CD4-positive, alpha-beta T cell treated with Interleukin-6 at 100 ng/mL for 8 hours (primary cell): Measurements from ENCODE around the gene SIRT6.
"Not testable (repeated sequence)": the region's sequence is repeated elsewhere in the genome, so short reads cannot be mapped to it uniquely, and the experiment has no call there.

ENCODE experiments used
- DNase-seq: peaks from one replicate; pipeline ENCODE4 v3.0.0-alpha.2; 2020; ENCODE audit warnings: mixed read lengths, low spot score

SIRT6 gene

GRCh38 chr19:4199699-4200293 is 17.4 kb upstream of the SIRT6 start:
- no peak for DNase-seq

DNA sequence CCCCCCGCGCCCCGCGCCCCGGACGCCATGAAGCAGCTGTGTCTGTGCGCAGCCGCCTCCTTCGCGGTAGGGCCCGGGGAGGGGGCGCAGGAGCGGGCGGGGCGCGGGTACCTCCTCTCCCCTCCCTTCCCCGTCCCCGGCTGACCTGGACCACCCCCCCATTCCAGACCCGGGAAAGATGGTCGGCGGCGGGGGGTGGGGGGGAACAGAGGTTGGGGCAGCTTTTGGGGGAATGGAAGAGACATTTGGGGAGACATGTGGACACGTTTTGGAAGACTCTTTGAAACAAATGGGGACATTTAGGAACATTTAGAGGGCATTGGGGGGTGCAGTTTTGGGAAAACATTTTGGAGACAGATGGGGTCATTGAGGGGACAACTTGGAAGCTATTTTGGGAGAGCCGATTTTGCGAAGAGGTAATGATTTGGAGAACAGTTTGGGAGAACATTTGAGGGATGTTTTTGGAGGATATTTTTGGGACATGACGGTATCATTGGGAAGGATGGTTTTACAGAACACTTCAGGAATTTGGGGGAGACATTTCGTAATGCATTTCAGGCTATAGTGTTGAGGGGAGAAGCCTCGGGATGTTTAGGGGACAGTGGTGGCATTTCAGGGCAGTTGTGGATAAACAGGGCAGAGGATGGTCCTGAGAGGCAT is 16.2 kb upstream of the SIRT6 start:
- no peak for DNase-seq

DNA sequence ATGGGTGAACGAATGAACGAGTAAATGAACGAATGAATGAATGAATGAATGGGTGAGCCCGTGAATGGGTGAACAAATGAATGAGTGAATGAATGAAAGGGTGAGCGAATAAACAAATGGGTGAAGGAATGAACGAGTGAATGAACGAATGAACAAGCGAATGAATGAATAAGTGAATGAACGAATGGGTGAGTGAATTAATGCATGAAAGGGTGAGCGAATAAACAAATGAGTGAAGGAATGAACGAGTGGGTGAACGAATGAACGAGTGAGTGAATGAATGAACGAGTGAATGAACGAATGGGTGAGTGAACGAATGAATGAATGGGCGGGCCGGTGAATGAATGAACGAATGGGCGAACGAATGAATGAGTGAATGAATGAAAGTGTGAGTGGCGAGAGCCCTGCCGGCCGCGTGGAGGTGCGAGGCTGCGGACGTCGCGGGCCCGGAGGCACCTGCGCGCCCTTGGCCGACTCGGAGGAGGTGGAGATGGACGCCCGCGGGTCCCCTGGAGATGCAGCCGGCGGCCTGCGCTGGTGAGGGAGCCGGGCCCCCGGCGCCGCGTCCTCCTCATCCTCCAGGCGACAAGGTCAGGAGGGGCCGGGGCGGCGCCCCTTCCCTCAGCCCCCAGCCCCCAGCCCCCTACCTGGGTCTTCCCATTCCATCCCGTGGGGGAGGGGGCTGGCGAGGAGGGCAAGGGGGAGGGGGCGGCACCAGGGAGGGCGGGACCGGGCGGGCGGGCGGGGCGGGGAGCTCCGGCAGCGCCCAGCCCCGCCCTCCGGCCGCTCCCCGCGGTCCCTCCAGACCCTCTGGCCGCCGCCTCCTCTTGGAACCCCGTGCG is 15.5 kb upstream of the SIRT6 start:
- no peak for DNase-seq

DNA sequence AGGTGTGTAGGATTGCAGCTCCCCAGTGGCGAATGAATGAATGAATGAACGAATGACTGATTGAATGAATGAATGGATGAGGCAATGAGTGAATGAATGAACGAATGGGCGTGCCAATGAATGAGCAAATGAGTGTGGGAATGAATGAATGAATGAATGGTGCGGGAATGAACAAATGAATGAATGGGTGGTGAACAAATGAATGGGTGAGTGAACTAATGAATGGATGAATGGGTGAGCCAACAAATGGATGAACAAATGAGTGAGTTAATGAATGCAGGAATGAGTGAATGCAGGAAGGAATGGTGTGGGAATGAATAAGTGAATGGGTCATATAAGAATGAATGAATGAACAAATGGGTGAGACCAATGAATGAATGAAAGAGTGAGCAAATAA is 14.9 kb upstream of the SIRT6 start:
- no peak for DNase-seq

DNA sequence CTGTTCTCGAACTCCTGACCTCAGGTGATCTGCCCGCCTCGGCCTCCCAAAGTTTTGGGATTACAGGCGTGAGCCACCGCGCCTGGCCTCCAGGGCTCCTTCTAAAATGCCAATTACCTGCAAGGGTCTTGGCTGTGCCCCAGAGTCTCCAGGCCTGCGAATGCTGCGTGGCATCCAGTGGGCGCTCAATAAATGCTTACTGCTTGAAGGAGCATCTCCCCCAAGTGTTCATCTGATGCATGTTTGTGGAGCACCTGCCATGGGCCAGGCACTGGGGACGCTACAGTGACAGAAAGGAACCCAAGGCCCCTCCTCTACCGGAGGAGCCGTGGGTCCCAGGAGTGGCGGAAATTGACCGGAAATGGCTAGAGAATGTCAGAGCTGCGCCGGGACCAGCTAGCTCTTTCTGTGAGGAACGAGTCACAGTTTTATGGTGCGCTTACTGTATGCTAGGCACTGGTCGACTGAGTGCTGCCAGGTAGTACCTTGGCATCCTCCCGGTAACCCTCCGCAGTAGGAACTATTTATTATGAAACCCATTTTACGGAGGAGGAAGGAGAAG is 14.3 kb upstream of the SIRT6 start:
- no peak for DNase-seq

DNA sequence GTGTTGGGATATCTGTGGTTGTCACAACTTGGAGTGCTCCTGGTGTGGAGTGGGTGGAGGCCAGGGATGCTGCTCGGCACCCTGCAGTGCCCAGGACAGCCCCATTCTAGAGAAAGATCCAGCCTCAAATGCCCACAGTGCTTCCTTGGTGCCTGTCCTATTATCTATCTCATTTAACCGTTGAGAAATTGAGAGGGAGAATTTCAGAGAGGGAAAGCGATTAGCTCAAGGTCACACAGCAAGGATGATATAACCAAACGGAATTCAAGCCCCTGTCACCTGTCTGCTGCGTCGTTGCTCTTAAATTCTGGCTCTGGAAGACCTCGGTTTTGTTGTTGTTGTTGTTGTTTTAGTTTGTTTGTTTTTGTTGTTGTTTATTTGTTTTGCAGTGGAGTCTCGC is 13.6 kb upstream of the SIRT6 start:
- DNase-seq = no peak

- no peak for DNase-seq
Observed at GRCh38 chr19:4194353-4194752, 12.0 kb upstream of the SIRT6 start.

GRCh38 chr19:4192537-4192936 is 10.2 kb upstream of the SIRT6 start:
- not testable (repeated sequence) for DNase-seq

DNA sequence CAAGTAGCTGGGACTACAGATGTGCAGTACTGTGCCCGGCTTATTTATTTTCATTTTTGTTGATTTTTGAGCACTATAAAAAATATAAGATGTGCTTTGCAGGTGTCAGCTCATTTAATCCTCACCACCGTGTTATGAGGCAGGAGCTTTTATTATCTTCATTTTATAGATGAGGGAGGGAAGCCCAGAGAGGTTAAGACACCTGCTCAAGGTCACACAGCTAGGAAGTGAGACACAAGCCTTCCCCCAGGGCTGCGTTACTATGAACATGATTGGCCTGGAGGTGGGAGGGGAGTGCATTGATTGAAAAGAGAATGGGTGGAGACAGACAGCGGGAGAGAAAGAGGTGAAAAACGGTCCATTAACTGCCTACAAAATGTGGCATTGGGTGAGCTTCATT is 7.3 kb upstream of the SIRT6 start:
- no peak for DNase-seq

GRCh38 chr19:4187313-4188122 is 5.2 kb upstream of the SIRT6 start:
- no peak for DNase-seq

DNA sequence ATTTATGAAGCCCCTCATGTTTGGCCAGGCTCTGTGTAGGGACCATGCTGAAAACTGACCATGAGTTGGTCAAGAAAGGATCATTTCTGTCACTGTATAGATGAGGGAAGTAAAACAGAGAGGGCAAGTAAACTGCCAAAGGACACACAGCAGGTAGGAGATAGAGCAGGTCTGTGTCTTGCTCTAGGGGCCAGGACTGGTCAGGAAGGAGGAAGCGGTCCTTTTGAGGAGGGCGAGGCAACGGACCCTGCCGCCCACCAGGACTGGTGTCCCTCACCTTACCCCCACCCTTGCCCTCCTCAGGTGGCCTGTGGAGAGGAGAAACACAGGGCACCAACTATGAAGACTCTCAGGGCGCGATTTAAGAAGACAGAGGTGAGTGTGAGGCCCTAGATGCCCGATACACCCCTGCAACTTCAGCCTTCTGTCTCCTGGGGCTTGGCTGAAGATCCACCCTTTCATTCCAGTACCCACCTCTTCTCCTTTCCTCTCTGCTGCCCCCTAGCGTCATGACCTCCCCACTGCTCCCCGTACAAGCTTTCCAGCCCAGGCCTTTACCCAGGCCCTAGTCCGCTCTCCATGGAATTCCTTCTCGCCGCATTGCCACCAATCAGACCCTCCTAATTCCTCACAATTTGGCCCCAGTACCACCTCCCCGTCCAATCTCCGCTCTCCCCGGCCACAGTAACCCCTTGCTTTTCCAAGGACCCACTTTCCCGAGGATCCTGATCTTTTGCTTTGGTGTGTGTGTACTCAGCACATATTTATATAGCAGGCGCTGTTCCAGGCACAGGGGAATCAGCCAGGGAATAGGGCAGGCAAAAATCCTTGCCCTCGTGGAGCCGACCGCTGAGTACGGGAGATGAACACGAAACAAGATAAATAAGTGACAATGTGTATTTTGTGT is 4.0 kb upstream of the SIRT6 start:
- DNase-seq = peak; percentile 62

DNA sequence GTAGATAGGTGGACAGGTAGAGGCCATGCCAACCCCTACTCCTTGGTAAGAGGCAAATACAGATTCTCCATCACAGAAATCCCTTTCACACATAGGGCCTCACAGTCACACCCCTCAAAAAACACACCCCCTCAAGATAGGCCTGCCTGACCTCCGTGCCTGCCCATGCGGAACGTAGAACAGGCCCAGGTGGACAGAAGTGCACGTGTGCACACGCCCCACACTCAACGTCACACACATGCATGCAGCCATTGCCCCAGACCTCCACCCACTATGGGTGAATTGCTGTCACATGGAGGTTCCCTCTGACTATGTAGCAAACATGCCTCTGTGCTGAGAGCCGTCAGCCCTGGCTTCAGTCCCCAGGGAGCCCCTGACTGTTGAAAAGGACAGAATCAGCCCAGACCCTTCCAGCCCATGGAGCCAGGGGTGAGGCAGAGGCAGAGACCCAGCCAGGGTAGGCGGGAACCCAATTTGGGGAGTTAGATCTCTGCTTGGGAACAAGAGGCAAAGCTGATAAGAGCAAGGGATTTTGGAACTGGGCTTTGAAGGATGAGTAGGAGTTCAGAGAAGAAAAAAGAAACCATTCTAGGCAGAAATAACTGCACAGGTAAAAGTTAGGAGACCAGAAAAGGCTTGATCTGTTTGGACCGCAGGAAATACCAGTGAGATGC is 3.2 kb upstream of the SIRT6 start:
- DNase-seq = no peak

DNA sequence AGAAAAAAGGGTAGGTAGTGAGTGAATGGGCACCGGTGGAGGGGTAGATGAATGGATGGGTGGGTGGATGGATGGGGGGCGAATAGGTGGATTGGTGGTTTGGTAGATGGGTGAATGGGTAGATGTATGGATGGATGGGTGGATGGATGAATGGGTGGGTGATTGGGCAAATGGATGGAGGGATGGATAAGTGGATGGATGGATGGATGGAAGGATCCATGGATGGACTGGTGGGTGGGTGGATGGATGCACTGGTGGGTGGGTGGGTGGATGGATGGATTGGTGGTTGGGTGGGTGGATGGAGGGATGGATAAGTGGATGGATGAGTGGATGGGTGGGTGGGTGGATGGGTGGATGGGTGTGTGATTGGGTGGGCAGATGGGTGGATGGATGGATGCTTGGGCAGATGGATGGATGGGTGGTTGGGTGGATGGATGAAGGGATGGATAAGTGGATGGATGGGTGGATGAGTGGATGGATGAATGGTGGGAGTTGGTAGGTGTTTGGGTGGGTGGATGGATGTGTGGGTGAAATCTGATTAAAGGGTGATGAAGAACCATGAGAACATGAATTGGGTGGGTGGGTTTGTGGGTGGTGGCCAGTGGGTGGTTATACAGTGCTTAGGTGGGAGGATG is 2.5 kb upstream of the SIRT6 start:
- DNase-seq = no peak

DNA sequence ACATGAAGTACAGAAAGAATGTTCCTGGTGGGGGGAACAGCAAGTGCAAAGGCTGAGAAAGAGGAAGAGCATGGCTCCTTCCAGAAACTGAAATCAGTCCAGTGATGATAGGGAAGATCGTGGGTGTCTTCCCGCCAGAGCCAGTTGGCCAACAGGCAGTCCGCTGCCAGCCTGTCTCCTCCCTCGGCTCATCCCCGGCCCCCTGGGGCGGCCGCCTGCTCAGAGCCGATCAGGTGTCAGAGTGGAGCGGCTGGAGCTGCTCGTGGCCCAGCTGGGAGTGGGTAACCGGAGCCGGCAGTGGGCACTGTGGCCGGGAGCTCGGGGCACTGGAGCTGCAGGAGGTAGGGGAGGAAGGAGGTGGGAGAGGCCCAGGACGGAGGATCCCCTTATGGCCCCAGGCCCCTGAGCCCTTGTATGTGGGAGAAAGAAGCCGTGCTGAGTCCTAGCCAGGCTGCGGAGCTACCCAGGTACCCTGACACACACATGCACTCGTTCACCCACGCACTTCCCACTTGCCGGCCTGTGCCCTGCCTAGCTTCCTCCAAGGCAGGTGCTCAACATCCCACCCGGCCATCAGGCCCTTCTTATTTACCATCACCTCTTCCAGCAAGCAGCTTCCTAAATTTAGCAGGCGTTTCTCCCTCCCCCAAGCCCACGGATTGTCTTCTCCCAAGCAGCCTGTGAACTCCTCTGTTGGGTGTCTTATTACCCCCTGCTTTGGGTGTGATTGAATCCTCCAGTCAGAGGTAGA is 1.8 kb upstream of the SIRT6 start:
- no peak for DNase-seq

- no peak for DNase-seq
Observed at GRCh38 chr19:4181053-4181508, 1.3 kb downstream of the SIRT6 start.

DNA sequence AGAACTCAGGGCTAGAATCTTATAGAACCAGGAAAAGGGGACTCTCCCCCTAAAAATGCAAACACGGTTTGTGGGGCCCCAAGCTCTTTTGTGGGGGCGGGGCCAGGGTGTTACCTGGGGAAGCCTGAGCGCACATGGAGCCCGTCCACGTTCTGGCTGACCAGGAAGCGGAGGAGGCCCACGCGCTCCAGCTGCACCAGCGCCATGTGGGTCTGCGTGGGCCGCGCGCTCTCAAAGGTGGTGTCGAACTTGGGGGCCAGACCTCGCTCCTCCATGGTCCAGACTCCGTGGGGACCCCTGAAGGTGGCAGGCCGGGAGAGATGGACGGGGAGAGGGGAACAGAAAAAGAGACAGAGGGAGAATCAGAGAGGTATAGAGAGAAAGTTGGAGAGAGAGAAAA is 3.4 kb downstream of the SIRT6 start:
- DNase-seq = no peak

- DNase-seq = no peak
Observed at GRCh38 chr19:4177146-4177545, 5.2 kb downstream of the SIRT6 start.

DNA sequence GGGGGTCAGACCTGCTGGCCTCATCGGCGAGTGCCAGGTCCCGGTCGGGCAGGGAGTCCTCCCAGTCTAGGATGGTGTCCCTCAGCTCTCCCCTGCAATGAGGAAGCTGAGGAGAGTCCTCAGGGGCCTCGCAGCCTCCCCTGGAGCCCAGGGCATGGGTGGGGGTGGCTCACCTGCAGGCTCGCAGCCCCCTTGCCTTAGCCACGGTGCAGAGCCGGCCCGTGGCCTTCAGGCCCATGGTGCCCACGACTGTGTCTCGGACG is 6.8 kb downstream of the SIRT6 start:
- DNase-seq = no peak

GRCh38 chr19:4174895-4175668 is 7.3 kb downstream of the SIRT6 start:
- no peak for DNase-seq
